H4 (cell line): ENCODE results near the gene OTOP2. TPM values are rescaled to one million over a fixed set of nuclear protein-coding genes. Genes with fewer than 3 reads are reported as not detected.
"Not testable (repeated sequence)": the region's sequence is repeated elsewhere in the genome, so short reads cannot be mapped to it uniquely, and the experiment has no call there.

Source experiments
- DNase-seq: peaks from one replicate; pipeline ENCODE4 v3.0.0-alpha.2; 2015; ENCODE audit warnings: low spot score
- total RNA-seq: library from RNA; depleted of rRNA; stranded (reverse); fragments of >200 nt; shearing (Covaris generic); gene quantifications from 2 replicates; pipeline ENCODE4 v1.2.3, GENCODE V29; 2014; rRNA removed

The OTOP2 gene
- total RNA-seq, 1 experiment from 2014 or later, result not detected

- DNase-seq, result no peak
Measured at GRCh38 chr17:74971069-74971841, 47.2 kb downstream of the OTOP2 start.

- DNase-seq, result no peak
Measured at GRCh38 chr17:74971842-74972106, 47.7 kb downstream of the OTOP2 start.

- DNase-seq, result no peak
Measured at GRCh38 chr17:74972107-74972972, 48.3 kb downstream of the OTOP2 start, which contains the start of gene HID1. Gene HID1 (minus strand): TSS chr17:74972759. CDS start chr17:74972656, 103 bp downstream.

GRCh38 chr17:74972973-74973328 lies 48.9 kb downstream of the OTOP2 start:
- DNase-seq, result no peak

- DNase-seq, result no peak
Measured at GRCh38 chr17:74975943-74976342, 51.9 kb downstream of the OTOP2 start.

- DNase-seq, result no peak
Measured at GRCh38 chr17:74977802-74978201, 53.7 kb downstream of the OTOP2 start.

GRCh38 chr17:74978240-74978639 lies 54.2 kb downstream of the OTOP2 start:
- DNase-seq, result no peak

- no peak for DNase-seq
Measured at GRCh38 chr17:74979408-74980146, 55.5 kb downstream of the OTOP2 start.

GRCh38 chr17:74981318-74981978 lies 57.4 kb downstream of the OTOP2 start:
- no peak for DNase-seq

- DNase-seq, result peak; percentile 74
Measured at GRCh38 chr17:74981979-74982662, 58.0 kb downstream of the OTOP2 start.

- not testable (repeated sequence) for DNase-seq
Measured at GRCh38 chr17:74982663-74983313, 58.7 kb downstream of the OTOP2 start.

Other genes with a start within 250 kb of the OTOP2 start
- gene CD300LF, start 211.3 kb upstream of the OTOP2 start, total RNA-seq, result not detected in 2 replicates
- not detected in 2 replicates for gene RAB37, start 187.0 kb upstream of the OTOP2 start, total RNA-seq
- gene NHERF1, start 175.6 kb upstream of the OTOP2 start, total RNA-seq, result 28.2 and 34.0 TPM in 2 replicates
- 25.3 and 35.8 TPM in 2 replicates for gene NAT9, start 147.9 kb upstream of the OTOP2 start, total RNA-seq
- 0.12 TPM in 1 of 2 replicates, not detected in the other for gene GRIN2C, start 64.4 kb upstream of the OTOP2 start, total RNA-seq
- 22.1 and 30.0 TPM in 2 replicates for gene FDXR, start 51.3 kb upstream of the OTOP2 start, total RNA-seq
- gene FADS6, start 30.6 kb upstream of the OTOP2 start, total RNA-seq, result not detected in 2 replicates
- 0.54 TPM in 1 of 2 replicates, not detected in the other for gene USH1G, start 1.0 kb upstream of the OTOP2 start, total RNA-seq
- gene OTOP3, start 11.6 kb downstream of the OTOP2 start, total RNA-seq, result not detected in 2 replicates
- gene HID1, start 48.5 kb downstream of the OTOP2 start, total RNA-seq, result 0.15 TPM in 1 of 2 replicates, not detected in the other
- 3.3 and 5.8 TPM in 2 replicates for gene CDR2L, start 63.4 kb downstream of the OTOP2 start, total RNA-seq
- gene MRPL58, start 88.4 kb downstream of the OTOP2 start, total RNA-seq, result 89.4 and 107 TPM in 2 replicates
- gene ATP5PD, start 122.7 kb downstream of the OTOP2 start, total RNA-seq, result 595 and 655 TPM in 2 replicates
- gene KCTD2, start 123.0 kb downstream of the OTOP2 start, total RNA-seq, result 14.3 and 16.5 TPM in 2 replicates
- not detected in 2 replicates for gene SLC16A5, start 163.7 kb downstream of the OTOP2 start, total RNA-seq
- gene ARMC7, start 185.7 kb downstream of the OTOP2 start, total RNA-seq, result 4.0 and 5.2 TPM in 2 replicates
- 122 and 134 TPM in 2 replicates for gene NT5C, start 207.5 kb downstream of the OTOP2 start, total RNA-seq
- gene JPT1, start 230.2 kb downstream of the OTOP2 start, total RNA-seq, result 324 and 466 TPM in 2 replicates